GM19468 (cell line): ENCODE data around the gene PIK3C2G.

ENCODE experiments used
- ATAC-seq: cut with Tn5 transposase; IDR thresholded peaks from one replicate; pipeline ENCODE4 v1.9.1; 2021; ENCODE audit warnings: mild to moderate bottlenecking, moderate library complexity, moderate number of reproducible peaks; ENCODE audit not compliant: unreplicated experiment; ENCODE audit errors: extremely low read depth

The PIK3C2G gene

DNA sequence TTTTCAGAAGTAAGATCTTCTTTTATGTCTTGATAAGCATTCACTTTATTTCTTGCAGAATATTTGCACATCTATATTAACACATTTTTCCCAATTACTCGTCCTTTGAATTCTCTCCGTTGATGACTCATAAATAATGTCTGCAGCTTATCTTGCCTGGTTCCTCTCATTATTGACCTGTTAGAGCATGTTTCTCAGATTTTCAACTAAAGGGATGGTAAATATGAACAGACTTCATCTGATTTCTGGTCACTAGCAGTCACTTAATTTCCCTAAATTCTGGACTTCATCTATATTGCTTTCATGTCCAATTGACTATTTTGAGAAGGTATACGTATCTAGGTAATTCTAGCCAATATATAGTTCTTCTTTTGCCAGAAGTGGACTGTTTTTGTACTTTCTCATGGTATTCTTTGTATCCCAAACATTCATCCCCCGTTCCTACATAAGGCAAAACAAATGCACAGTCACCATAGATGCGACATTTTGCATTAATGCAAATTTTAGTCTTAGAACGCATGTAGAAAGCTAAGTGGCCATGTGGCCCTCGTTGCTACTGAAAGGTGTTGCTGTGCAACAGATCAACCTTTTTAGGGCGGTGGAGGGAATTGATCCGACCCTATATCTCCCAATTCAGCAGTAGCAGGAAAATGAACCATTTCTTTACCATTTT is 6.2 kb downstream of the PIK3C2G start:
- ATAC-seq: no peak

GRCh38 chr12:18270958-18271460 is 9.7 kb downstream of the PIK3C2G start:
- no peak for ATAC-seq

DNA sequence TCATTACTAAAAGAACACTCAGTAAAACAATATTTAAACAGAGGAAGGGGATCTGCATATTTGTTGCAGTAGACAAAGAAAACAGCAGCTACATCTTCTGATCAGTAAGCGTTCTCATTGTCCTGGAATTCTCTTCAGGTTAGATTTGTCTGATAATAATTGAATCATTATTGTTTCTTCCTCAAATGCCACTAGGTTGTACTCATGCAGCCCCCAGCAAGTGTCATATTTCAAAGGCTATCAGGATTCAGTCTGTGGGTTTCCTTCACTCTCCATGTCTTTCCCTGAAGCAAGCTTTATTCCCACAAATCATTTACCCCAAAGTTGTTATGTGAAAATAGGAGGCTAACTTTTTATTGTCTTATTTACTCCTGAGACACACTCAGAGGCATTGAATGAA is 14.7 kb downstream of the PIK3C2G start:
- no peak for ATAC-seq

DNA sequence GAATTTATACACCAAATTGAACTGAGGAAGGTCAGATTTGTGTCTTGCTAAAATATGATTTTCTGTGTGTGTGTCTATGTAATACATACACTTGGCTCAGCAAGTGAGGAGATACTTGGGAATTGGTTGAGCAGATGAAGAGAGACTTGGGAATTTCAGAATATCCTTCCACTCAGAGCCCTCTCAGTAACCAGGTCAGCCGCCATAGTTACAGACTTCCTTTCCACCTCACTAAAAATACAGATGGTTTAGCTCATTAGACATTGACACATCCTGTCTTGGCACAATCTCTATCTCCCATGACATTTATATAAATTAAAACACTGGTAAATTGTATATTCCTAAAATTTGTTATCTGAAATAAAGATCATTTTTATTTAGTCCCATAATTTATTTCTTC is 15.9 kb downstream of the PIK3C2G start:
- no peak for ATAC-seq

- no peak for ATAC-seq
Observed at GRCh38 chr12:18280728-18281127, 19.4 kb downstream of the PIK3C2G start.

GRCh38 chr12:18281941-18282340 is 20.6 kb downstream of the PIK3C2G start:
- no peak for ATAC-seq

GRCh38 chr12:18283831-18284230 is 22.5 kb downstream of the PIK3C2G start:
- ATAC-seq: no peak

DNA sequence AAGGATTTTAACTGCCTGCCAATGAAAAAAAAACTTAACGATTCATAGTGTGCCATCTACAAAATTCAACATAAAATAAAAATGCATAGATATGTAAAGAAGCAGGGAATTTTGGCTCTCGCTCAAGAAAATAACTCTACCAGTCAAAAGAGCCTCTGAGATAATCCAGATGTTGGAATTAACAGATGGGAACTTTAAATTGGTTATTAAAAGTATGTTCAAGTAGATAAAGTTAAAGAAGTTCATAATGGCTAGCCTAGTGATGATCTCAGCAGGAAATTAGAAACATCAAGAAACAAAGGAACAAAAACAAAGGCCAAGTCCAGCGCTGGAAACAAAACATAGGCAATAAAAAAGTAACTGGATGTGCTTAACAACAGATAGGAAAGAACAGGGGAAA is 23.1 kb downstream of the PIK3C2G start:
- ATAC-seq: no peak

- ATAC-seq: no peak
Observed at GRCh38 chr12:18285161-18285560, 23.8 kb downstream of the PIK3C2G start.

GRCh38 chr12:18290386-18290785 is 29.1 kb downstream of the PIK3C2G start:
- no peak for ATAC-seq

- no peak for ATAC-seq
Observed at GRCh38 chr12:18294889-18295288, 33.6 kb downstream of the PIK3C2G start.

GRCh38 chr12:18296201-18296908 is 35.0 kb downstream of the PIK3C2G start:
- ATAC-seq: no peak

GRCh38 chr12:18296909-18297280 is 35.6 kb downstream of the PIK3C2G start:
- ATAC-seq: no peak

- no peak for ATAC-seq
Observed at GRCh38 chr12:18297902-18298301, 36.6 kb downstream of the PIK3C2G start.

GRCh38 chr12:18302809-18303430 is 41.6 kb downstream of the PIK3C2G start:
- no peak for ATAC-seq

DNA sequence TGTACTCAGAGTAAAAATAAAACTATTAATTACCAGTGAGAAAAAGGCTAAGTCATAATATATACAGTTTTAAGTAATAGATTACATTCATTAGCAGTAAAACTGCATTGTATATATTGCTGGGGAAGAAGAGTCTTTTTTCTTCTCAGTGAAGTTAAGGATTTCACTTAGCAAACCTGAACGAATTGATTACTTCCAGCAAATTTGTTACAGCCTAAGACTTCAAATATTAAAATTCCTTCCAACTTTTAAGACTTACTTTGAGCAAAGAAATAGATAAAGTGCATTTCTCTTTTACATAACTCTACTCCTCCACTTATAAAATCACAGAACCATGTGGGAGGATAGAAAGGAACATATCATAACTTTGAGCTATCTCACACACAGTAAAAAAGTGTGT is 43.3 kb downstream of the PIK3C2G start:
- ATAC-seq: no peak

DNA sequence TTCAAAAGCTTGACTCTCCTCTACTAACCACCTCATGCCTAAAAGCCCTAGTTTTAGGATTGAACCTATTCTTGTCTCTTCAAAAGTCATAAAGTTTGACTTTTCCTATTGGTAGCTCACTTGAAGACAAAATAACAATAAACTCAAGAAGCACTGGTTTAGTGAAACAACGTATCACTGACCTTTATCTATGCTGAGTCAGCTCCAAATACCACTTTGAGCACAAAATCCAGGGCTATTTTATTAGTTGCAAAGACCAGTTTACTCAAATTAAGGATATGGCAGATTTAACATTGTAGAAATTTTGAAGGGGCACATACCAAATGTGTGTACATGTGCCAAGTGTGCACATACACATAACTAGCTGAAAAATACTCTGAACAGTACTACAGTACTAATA is 45.0 kb downstream of the PIK3C2G start:
- ATAC-seq: no peak

DNA sequence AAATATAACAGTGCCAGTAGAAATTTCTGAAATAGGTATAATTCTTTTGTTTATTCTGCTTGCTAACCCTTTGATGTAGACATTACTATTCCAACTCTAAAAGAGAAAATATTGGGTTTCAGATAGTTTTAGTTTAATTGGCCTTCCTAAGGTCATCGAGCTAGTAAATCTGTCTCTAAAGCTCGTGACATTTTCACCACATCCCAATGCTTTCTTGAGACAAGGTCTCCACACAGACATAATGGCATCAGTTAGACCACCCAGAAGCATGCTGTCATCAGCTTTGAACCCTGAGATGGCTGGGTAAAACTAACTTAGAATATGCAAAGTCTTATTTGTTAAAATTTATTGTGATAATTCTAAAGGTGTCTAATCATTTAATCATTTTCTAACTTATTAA is 52.0 kb downstream of the PIK3C2G start:
- ATAC-seq: no peak

DNA sequence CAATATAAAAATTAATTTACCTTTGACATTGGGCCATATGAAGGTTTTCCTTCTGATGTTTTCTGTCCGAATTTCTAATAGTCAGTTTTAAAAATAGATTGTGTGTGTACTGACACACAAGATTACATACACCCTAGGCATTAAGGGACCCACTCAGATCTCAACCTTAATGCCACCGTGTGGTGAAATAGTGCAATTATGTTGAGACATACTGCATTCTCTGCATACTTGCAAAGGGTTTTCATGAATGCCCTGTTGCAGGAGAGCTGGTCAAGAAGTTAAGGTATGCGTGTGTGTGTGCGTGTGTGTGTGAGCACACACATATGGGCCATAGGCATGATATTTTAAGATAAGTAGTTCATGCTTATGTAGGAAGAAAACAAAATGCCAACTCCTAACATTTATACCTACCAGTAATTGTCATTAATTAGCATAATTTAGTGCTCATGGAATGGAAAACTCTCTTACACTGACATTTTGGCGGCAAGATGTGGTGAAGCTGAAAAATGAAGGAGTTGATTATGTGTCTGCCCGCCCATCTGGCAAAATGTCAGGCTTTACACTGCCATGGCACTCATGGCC is 58.8 kb downstream of the PIK3C2G start:
- no peak for ATAC-seq

GRCh38 chr12:18320976-18321375 is 59.7 kb downstream of the PIK3C2G start:
- ATAC-seq: no peak

- no peak for ATAC-seq
Observed at GRCh38 chr12:18323159-18323558, 61.8 kb downstream of the PIK3C2G start.
